SK-N-SH treated with all-trans-retinoic acid at 6 μM for 48 hours (cell line): Measurements from ENCODE around the gene PDE3A.
"Not testable (repeated sequence)": the region's sequence is repeated elsewhere in the genome, so short reads cannot be mapped to it uniquely, and the experiment has no call there.

Experiments used
- ATAC-seq: fragments of 200-7000 bp; cut with Tn5 transposase; 3 replicates; pipeline ENCODE4 v1.9.1; 2020; ENCODE audit warnings: mild to moderate bottlenecking, moderate library complexity
- ARNTL ChIP-seq: fragments of 450-650 bp; formaldehyde crosslinking; IDR thresholded peaks from 2 replicates; pipeline ENCODE4 v1.5.0; 2020; ENCODE audit warnings: low read depth, mild to moderate bottlenecking, moderate library complexity, borderline replicate concordance
- BACH2 ChIP-seq: fragments of 250-450 bp; sonication (Bioruptor Pico); IDR thresholded peaks from 2 replicates; pipeline ENCODE4 v1.9.0; 2021; ENCODE audit warnings: mild to moderate bottlenecking, borderline replicate concordance
- CREB5 ChIP-seq: fragments of 250-450 bp; sonication (Bioruptor Pico); IDR thresholded peaks from 2 replicates; pipeline ENCODE4 v1.5.1; 2020; ENCODE audit warnings: low read depth, mild to moderate bottlenecking, moderate library complexity
- CSDC2 ChIP-seq: fragments of 250-450 bp; sonication (Bioruptor Pico); IDR thresholded peaks from 2 replicates; pipeline ENCODE4 v1.5.0; 2020; ENCODE audit warnings: mild to moderate bottlenecking, moderate library complexity
- CSRNP3 ChIP-seq: fragments of 250-450 bp; sonication (Bioruptor Pico); IDR thresholded peaks from 2 replicates; pipeline ENCODE4 v1.5.1; 2021; ENCODE audit warnings: mild to moderate bottlenecking, moderate library complexity
- ESRRG ChIP-seq: fragments of 250-450 bp; sonication (Bioruptor Pico); IDR thresholded peaks from 2 replicates; pipeline ENCODE4 v1.6.1; 2021; ENCODE audit warnings: mild to moderate bottlenecking
- GLIS3 ChIP-seq: fragments of 250-450 bp; sonication (Bioruptor Pico); IDR thresholded peaks from 2 replicates; pipeline ENCODE4 v1.5.0; 2020; ENCODE audit warnings: mild to moderate bottlenecking, moderate library complexity
- OSR1 ChIP-seq: fragments of 250-450 bp; sonication (Bioruptor Pico); IDR thresholded peaks from 2 replicates; pipeline ENCODE4 v1.8.0; 2022; ENCODE audit warnings: moderate library complexity, mild to moderate bottlenecking, inconsistent platforms
- PATZ1 ChIP-seq: fragments of 250-450 bp; sonication (Bioruptor Pico); IDR thresholded peaks from 2 replicates; pipeline ENCODE4 v1.8.0; 2020; ENCODE audit warnings: mild to moderate bottlenecking, moderate library complexity, borderline replicate concordance
- POU6F1 ChIP-seq: fragments of 250-450 bp; sonication (Bioruptor Pico); IDR thresholded peaks from 2 replicates; pipeline ENCODE4 v1.8.0; 2021; ENCODE audit warnings: low read depth, mild to moderate bottlenecking, moderate library complexity, borderline replicate concordance
- PPARA ChIP-seq: fragments of 250-450 bp; sonication (Bioruptor Pico); IDR thresholded peaks from 2 replicates; pipeline ENCODE4 v1.5.0; 2020; ENCODE audit warnings: mild to moderate bottlenecking, borderline replicate concordance
- RARB ChIP-seq: fragments of 250-450 bp; sonication (Bioruptor Pico); IDR thresholded peaks from 2 replicates; pipeline ENCODE4 v1.8.0; 2021; ENCODE audit warnings: mild to moderate bottlenecking, moderate library complexity
- SNAI2 ChIP-seq: fragments of 250-450 bp; sonication (Bioruptor Pico); IDR thresholded peaks from 2 replicates; pipeline ENCODE4 v1.5.0; 2020; ENCODE audit warnings: mild to moderate bottlenecking, moderate library complexity
- TCF4 ChIP-seq: fragments of 250-450 bp; sonication (Bioruptor Pico); IDR thresholded peaks from 2 replicates; pipeline ENCODE4 v1.8.0; 2021; ENCODE audit warnings: mild to moderate bottlenecking, moderate library complexity, borderline replicate concordance
- TOX ChIP-seq: fragments of 250-450 bp; sonication (Bioruptor Pico); IDR thresholded peaks from 2 replicates; pipeline ENCODE4 v1.8.0; 2021; ENCODE audit warnings: mild to moderate bottlenecking, moderate library complexity, borderline replicate concordance
- ZC3H10 ChIP-seq: fragments of 250-450 bp; sonication (Bioruptor Pico); IDR thresholded peaks from 2 replicates; pipeline ENCODE4 v1.5.1; 2021; ENCODE audit warnings: mild to moderate bottlenecking, moderate library complexity
- ZFP3 ChIP-seq: fragments of 250-450 bp; sonication (Bioruptor Pico); IDR thresholded peaks from 2 replicates; pipeline ENCODE4 v1.5.0; 2020; ENCODE audit warnings: mild to moderate bottlenecking, moderate library complexity
- ZFP30 ChIP-seq: fragments of 450-650 bp; formaldehyde crosslinking; IDR thresholded peaks from 2 replicates; pipeline ENCODE4 v1.5.0; 2022; ENCODE audit warnings: mild to moderate bottlenecking, moderate library complexity
- ZNF565 ChIP-seq: fragments of 450-650 bp; formaldehyde crosslinking; conservative IDR thresholded peaks from 2 replicates; pipeline ENCODE4 v1.5.0; 2020; ENCODE audit warnings: low read depth, mild to moderate bottlenecking, moderate library complexity
- ZNF8 ChIP-seq: fragments of 450-650 bp; formaldehyde crosslinking; IDR thresholded peaks from 2 replicates; pipeline ENCODE4 v1.5.0; 2020; ENCODE audit warnings: mild to moderate bottlenecking, moderate library complexity

Gene PDE3A

GRCh38 chr12:20320552-20320951 lies 47.8 kb upstream of the PDE3A start:
- TF ChIP-seq ESRRG (CRISPR knock-in tag) (no peak), PATZ1 (CRISPR knock-in tag) (no peak), ZFP3 (CRISPR knock-in tag) (no peak), POU6F1 (CRISPR knock-in tag) (no peak)
- TF ChIP-seq, all 23 proteins: peak for 0
- no peak for ATAC-seq

GRCh38 chr12:20330826-20331505 lies 37.4 kb upstream of the PDE3A start:
- ATAC-seq: not testable (repeated sequence)

- ATAC-seq: no peak
- TF ChIP-seq ZNF8 (no peak), ZFP30 (no peak), TCF4 (CRISPR knock-in tag) (no peak), BACH2 (CRISPR knock-in tag) (no peak), RARB (no peak), TOX (CRISPR knock-in tag) (no peak), POU6F1 (CRISPR knock-in tag) (no peak), ARNTL (no peak)
Measured at GRCh38 chr12:20339060-20339459, 29.3 kb upstream of the PDE3A start.

GRCh38 chr12:20342111-20342510 lies 26.2 kb upstream of the PDE3A start:
- no peak for ATAC-seq
- no peak for TF ChIP-seq TCF4 (CRISPR knock-in tag)
- no peak for TF ChIP-seq ZFP30
- TF ChIP-seq GLIS3: no peak
- no peak for TF ChIP-seq ZNF565 (CRISPR knock-in tag)
- TF ChIP-seq PPARA (CRISPR knock-in tag): no peak
- no peak for TF ChIP-seq ARNTL
- TF ChIP-seq ZC3H10 (CRISPR knock-in tag): no peak
- TF ChIP-seq POU6F1 (CRISPR knock-in tag): no peak
- TF ChIP-seq BACH2 (CRISPR knock-in tag): no peak
- no peak for TF ChIP-seq ZFP3 (CRISPR knock-in tag)
- no peak for TF ChIP-seq CSDC2 (CRISPR knock-in tag)
- no peak for TF ChIP-seq RARB
- TF ChIP-seq SNAI2 (CRISPR knock-in tag): no peak

GRCh38 chr12:20345866-20346265 lies 22.5 kb upstream of the PDE3A start:
- ATAC-seq: no peak
- no peak for TF ChIP-seq CSRNP3 (CRISPR knock-in tag)
- TF ChIP-seq TOX (CRISPR knock-in tag): no peak
- TF ChIP-seq ARNTL: no peak
- TF ChIP-seq GLIS3: no peak
- TF ChIP-seq TCF4 (CRISPR knock-in tag): no peak
- TF ChIP-seq ESRRG (CRISPR knock-in tag): no peak
- TF ChIP-seq CREB5 (CRISPR knock-in tag): no peak
- no peak for TF ChIP-seq SNAI2 (CRISPR knock-in tag)
- no peak for TF ChIP-seq CSDC2 (CRISPR knock-in tag)
- no peak for TF ChIP-seq ZNF565 (CRISPR knock-in tag)
- no peak for TF ChIP-seq PPARA (CRISPR knock-in tag)
- no peak for TF ChIP-seq ZFP30
- TF ChIP-seq OSR1 (CRISPR knock-in tag): no peak
- TF ChIP-seq PATZ1 (CRISPR knock-in tag): no peak
- no peak for TF ChIP-seq ZNF8
- no peak for TF ChIP-seq RARB
- no peak for TF ChIP-seq ZFP3 (CRISPR knock-in tag)
